ENCODE results near the gene SEMA3F.

Gene SEMA3F

DNA sequence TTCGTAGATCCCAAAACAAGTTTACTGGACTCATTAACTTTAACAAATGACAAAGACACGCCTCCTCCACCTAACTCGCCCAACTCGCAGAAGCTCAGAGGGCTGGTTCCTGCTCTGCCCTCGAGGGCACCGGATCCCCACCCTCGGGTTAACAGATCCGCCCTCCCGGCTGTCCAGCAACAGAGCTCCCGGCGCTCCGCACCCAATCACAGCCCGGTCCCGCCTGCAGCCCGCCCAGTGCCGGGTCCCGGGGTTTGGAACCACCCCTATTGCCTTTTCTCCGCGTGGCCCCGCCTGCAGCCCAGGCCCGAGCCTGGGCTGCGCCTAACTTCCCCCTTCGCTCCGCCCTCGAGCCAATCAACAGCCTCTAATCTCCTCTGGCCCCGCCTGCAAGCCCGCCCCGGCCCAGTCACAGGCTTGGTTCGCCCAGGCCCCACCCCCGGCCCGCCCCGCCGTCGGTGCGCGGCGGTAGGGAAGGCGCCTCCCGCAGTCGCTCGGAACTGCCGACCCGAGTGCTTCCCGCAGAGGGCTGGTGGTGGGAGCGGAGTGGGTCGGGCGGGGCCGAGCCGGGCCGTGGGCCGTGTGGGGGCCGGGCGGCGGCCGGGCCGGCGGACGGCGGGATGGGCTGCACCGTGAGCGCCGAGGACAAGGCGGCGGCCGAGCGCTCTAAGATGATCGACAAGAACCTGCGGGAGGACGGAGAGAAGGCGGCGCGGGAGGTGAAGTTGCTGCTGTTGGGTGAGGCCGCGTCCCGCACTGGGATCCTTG lies 80.8 kb downstream of the SEMA3F start, which contains the start of gene GNAI2:
Gene GNAI2, plus strand, starts transcription at position 489 of the 768 bp plus-strand sequence. Its CDS starts 132 bp downstream, at position 621.
- H3K4me1 Mint-ChIP-seq = peaks cover 41% of the 10 kb centered on the region
- H3K27me3 Mint-ChIP-seq = no peaks in the 10 kb centered on the region
- H3K4me3 Mint-ChIP-seq = peak within 1 kb of the TSS; percentile 99
- H3K9me3 Mint-ChIP-seq = no peaks in the 10 kb centered on the region
- DNase-seq (ENCODE audit: low spot score in 2 of 2) (peak; percentile 92 to 98), ATAC-seq (ENCODE audit: low read depth) (peak; percentile 87)
- peaks cover 4% of the 10 kb centered on the region for H3K36me3 Mint-ChIP-seq
- H3K27ac Mint-ChIP-seq = peak within 1 kb of the TSS; percentile 94

DNA sequence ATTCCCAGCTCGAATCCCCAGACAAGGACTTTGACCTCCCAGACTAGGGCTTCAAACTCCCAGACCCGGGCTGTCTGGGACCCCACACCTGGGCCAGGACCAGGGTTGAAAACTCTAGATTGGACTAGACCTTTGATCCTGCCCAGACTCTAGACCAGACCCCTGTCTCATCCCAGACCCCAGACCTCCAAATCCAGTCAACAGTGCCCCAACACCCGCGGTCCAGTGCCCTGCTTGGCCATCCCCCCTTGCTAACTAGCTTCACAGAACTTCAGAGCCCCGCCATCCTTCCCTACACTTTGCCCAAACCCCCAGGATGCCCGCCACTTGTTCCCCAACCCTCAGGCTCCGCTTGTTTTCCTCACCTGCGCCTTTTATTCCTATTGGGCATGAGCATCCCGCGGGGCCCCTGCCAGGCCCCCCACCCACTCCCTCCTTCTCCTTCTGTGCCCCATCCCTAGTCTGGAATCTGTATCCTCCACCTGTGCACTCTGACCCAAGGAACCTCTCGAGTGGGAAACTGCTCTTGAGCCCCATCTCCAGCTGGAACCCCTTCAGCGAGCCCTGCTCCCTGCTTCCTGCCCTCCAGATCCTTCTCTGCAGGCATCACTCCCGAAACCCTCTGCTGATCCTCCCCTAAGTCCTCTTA lies 81.5 kb downstream of the SEMA3F start:
- Mint-ChIP-seq H3K36me3 (peaks cover 8% of the 10 kb centered on the region), H3K4me3 (peak overlapping the region; percentile 99), H3K27me3 (no peaks in the 10 kb centered on the region), H3K4me1 (peaks cover 42% of the 10 kb centered on the region), H3K27ac (peak overlapping the region; percentile 94), H3K9me3 (no peaks in the 10 kb centered on the region)
- no peak for ATAC-seq (ENCODE audit: low read depth)
- no peak for DNase-seq (ENCODE audit: low spot score in 2 of 2)

GRCh38 chr3:50237133-50237651 lies 82.1 kb downstream of the SEMA3F start:
- ATAC-seq (ENCODE audit: low read depth) = no peak
- Mint-ChIP-seq H3K27me3 (no peaks in the 10 kb centered on the region), H3K27ac (peak overlapping the region; percentile 94), H3K4me1 (peaks cover 47% of the 10 kb centered on the region), H3K36me3 (peaks cover 8% of the 10 kb centered on the region), H3K4me3 (peak overlapping the region; percentile 99), H3K9me3 (no peaks in the 10 kb centered on the region)
- DNase-seq (ENCODE audit: low spot score in 2 of 2) = peak; percentile 16 to 40

GRCh38 chr3:50237754-50238548 lies 82.8 kb downstream of the SEMA3F start:
- H3K27me3 Mint-ChIP-seq = no peaks in the 10 kb centered on the region
- H3K9me3 Mint-ChIP-seq = no peaks in the 10 kb centered on the region
- H3K27ac Mint-ChIP-seq = peak overlapping the region; percentile 94
- DNase-seq (ENCODE audit: low spot score in 2 of 2) (peak; percentile 71 to 73), ATAC-seq (ENCODE audit: low read depth) (peak; percentile 41)
- H3K4me3 Mint-ChIP-seq = peak overlapping the region; percentile 99
- H3K4me1 Mint-ChIP-seq = peaks cover 47% of the 10 kb centered on the region
- peaks cover 8% of the 10 kb centered on the region for H3K36me3 Mint-ChIP-seq

DNA sequence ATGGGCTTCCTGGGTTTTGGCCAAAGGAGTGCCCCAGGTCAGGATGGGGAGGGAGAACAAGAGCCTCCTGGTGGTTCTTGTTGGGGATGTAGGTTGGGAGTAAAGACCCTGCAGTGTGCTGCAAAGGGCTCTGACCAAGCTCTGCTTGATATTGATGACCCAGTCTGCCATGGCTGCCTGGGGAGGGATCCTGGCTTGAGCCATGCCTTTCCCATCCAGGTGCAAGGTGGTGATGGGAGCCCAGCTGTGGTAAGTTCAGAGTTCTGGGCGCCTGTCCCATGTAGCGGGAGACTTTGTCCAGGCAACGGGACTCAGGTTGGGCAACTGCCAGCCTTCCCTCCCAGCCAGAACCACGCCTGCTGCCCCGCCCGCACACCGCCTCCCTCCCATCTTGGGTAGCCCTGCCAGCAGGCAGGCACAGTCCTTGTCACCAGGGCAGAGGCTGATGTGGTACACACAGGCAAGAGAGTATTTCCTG lies 83.5 kb downstream of the SEMA3F start:
- Mint-ChIP-seq H3K36me3 (peaks cover 8% of the 10 kb centered on the region), H3K4me1 (peaks cover 47% of the 10 kb centered on the region), H3K4me3 (peak overlapping the region; percentile 99), H3K27me3 (no peaks in the 10 kb centered on the region), H3K27ac (peak overlapping the region; percentile 24), H3K9me3 (no peaks in the 10 kb centered on the region)
- ATAC-seq (ENCODE audit: low read depth) (no peak), DNase-seq (ENCODE audit: low spot score in 2 of 2) (no peak)

Measured in memory B cell (primary cell).